ENCODE data around the gene KLHL29.

- TF ChIP-seq CTCF (IDR thresholded peaks at IDR 0.05): no peak
- TF ChIP-seq POLR2AphosphoS5 (IDR thresholded peaks at IDR 0.05; ENCODE audit: low read depth, low read length): no peak
Observed at GRCh38 chr2:23595601-23596251, 210.7 kb downstream of the KLHL29 start.

All from Panc1 (cell line).